Mesothelial cell of epicardium (in vitro differentiated cells): ENCODE results near the gene NOL8. TPM values are rescaled to one million over a fixed set of nuclear protein-coding genes. Genes with fewer than 3 reads are reported as not detected.

Source experiments
- DNase-seq, 2 experiments: peaks; one replicate each; pipeline ENCODE4 v3.0.0; 2021; ENCODE audit warnings: low spot score in 2 of 2; ENCODE audit not compliant: unreplicated experiment in 2 of 2
- H3K27ac Mint-ChIP-seq: 2 replicates; pipeline ENCODE4 v1.8.0; 2021; ENCODE audit warnings: mixed read lengths
- H3K27me3 Mint-ChIP-seq: 2 replicates; pipeline ENCODE4 v1.8.0; 2021; ENCODE audit warnings: low read depth, mixed read lengths
- H3K36me3 Mint-ChIP-seq: 2 replicates; pipeline ENCODE4 v1.8.0; 2021; ENCODE audit warnings: mixed read lengths
- H3K4me1 Mint-ChIP-seq: 2 replicates; pipeline ENCODE4 v1.8.0; 2021; ENCODE audit warnings: mixed read lengths
- H3K4me3 Mint-ChIP-seq: 2 replicates; pipeline ENCODE4 v1.8.0; 2021; ENCODE audit warnings: mild to moderate bottlenecking, moderate library complexity, mixed read lengths
- H3K9me3 Mint-ChIP-seq: 2 replicates; pipeline ENCODE4 v1.8.0; 2021; ENCODE audit warnings: mixed read lengths
- CTCF ChIP-seq: fragments of 200-600 bp; sonication (generic); IDR thresholded peaks from one replicate; pipeline ENCODE4 v1.5.0; 2021; ENCODE audit warnings: antibody characterized with exemption; ENCODE audit not compliant: unreplicated experiment
- total RNA-seq: library from RNA; stranded (reverse); gene quantifications from 3 replicates; pipeline ENCODE4 v1.2.1, GENCODE V29; 2021

Gene NOL8
- total RNA-seq, result 39.0 to 43.4 TPM (median 42.7 TPM) in 3 replicates

DNA sequence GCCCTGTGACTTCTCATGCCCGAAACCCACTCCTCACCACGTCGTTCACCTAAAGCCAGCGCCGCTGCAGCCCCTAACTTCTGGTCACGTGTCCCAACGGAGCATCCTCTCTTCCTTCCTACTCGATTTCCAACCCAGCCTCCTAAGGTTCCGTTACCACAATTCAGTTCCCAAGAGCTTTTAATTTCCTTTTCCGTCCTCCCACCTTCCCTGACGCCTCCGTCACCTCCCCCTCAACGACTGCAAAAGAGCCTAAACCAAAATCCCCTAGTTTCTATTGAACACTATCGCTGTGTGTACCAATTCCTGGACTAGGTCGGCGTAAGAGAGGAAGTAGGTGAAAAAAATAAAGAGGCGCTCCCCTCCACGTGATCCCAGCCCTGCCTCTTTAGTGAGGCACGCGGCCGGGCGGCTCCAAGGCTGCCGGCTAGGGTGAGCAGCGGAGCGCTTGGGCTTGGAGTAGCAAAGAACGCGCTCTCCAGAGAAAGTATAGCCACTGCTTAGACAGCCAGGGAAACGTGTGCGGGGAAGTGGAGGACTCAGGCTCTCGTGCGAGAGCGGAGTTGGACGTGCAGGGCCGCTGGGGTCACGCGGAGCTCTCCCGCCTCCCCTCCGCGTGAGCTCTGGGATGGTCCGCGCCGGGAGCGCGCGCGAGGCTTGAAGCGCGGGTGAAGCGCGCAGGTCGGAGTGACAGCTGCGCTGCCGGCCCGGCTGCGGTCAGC lies at the start of gene NOL8, which contains the start of gene CENPP:
Gene NOL8, minus strand, starts transcription at position 82 of the 722 bp plus-strand sequence. CDS start 1,189 bp downstream, outside the sequence.
Gene CENPP, plus strand, starts transcription at position 685 of the 722 bp plus-strand sequence.
- TF ChIP-seq CTCF, result no peak
- Mint-ChIP-seq H3K27me3 (no peaks in the 10 kb centered on the region), H3K27ac (peak within 1 kb of the TSS; percentile 96), H3K4me3 (peak within 1 kb of the TSS; percentile 91), H3K36me3 (peaks cover 9% of the 10 kb centered on the region), H3K4me1 (peaks cover 33% of the 10 kb centered on the region), H3K9me3 (no peaks in the 10 kb centered on the region)
- DNase-seq, result peak; percentile 67 to 81

DNA sequence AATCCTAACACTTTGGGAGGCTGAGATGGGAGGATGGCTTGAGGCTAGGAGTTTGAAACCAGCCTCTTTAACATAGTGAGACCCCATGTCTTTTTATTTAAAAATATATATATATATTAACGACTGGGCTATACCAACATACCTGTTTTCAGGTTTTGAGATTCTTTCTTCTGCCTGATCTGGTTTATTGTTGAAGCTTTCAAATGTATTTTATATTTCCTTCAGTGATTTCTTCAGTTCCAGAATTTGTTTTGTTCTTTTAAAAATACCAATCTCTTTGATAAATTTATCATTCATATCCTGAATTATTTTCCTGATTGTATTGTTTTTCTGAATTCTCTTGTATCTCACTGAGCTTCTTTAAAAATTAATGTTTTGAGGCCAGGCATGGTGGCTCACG lies 48.0 kb upstream of the NOL8 start:
- no peak for DNase-seq
- H3K27ac Mint-ChIP-seq, result no peak overlapping the region
- peaks cover 2% of the 10 kb centered on the region for H3K4me1 Mint-ChIP-seq
- peaks cover 28% of the 10 kb centered on the region for H3K9me3 Mint-ChIP-seq
- H3K36me3 Mint-ChIP-seq, result peaks cover 20% of the 10 kb centered on the region
- no peaks in the 10 kb centered on the region for H3K27me3 Mint-ChIP-seq
- TF ChIP-seq CTCF, result no peak
- H3K4me3 Mint-ChIP-seq, result no peak overlapping the region

- Mint-ChIP-seq H3K4me1 (no peaks in the 10 kb centered on the region), H3K36me3 (peaks cover 9% of the 10 kb centered on the region), H3K27me3 (no peaks in the 10 kb centered on the region), H3K27ac (no peak overlapping the region), H3K4me3 (no peak overlapping the region), H3K9me3 (peaks cover 19% of the 10 kb centered on the region)
- DNase-seq, result no peak
- TF ChIP-seq CTCF, result no peak
Observed at GRCh38 chr9:92369075-92369474, 43.9 kb upstream of the NOL8 start.

DNA sequence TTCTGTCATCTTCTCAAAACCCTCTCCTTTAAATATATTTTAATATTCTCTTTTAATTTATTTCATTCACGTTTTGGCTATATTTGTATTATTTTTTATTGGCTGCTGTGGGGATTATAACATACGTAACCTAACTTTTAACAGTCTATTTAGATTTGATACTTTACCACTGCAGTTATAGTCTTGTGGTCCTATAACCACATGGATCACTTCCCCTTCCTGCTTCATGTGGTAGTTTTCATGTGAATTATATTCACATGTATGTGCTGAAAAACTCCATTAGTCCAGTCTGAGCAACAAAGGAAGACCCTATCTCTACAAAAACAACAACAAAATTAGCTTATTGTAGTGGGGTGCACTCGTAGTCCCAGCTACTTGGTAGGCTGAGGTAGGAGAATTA lies 34.9 kb upstream of the NOL8 start:
- no peak overlapping the region for H3K27ac Mint-ChIP-seq
- H3K27me3 Mint-ChIP-seq, result no peaks in the 10 kb centered on the region
- H3K4me3 Mint-ChIP-seq, result no peak overlapping the region
- H3K4me1 Mint-ChIP-seq, result peaks cover 10% of the 10 kb centered on the region
- peaks cover 28% of the 10 kb centered on the region for H3K9me3 Mint-ChIP-seq
- H3K36me3 Mint-ChIP-seq, result peaks cover 22% of the 10 kb centered on the region
- no peak for TF ChIP-seq CTCF
- no peak for DNase-seq

DNA sequence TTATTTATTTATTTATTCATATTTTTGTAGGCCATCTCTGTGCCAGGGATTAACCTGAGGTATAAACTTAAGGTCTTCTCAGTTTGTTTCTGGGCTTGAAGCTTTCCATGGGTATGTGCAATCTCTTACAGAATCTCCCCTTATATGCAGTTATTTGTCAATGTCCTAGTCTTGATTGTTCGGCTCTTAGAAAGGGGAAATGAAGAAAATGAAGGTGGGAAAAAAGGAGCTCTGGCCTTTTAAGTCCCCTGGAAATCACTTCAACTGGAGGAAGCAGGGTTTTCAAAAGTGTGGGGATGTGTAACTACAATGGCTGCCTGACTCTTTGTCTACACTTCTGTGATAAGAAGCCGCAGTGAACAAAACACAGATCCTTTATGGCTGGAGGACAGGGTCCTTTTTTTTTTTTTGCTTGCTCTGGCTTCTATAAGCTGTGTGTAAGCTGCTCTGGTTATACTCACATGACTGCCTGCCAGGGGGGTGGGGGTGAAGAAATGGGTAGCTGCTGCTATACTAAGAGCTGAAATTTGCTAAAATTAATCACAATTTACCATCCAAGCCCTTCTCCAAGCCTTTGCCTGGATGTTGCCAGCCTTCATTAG lies 34.3 kb upstream of the NOL8 start:
- Mint-ChIP-seq H3K4me1 (peaks cover 10% of the 10 kb centered on the region), H3K36me3 (peaks cover 26% of the 10 kb centered on the region), H3K4me3 (no peak overlapping the region), H3K27ac (peak overlapping the region; percentile 81), H3K9me3 (peaks cover 30% of the 10 kb centered on the region), H3K27me3 (no peaks in the 10 kb centered on the region)
- DNase-seq, result no peak
- TF ChIP-seq CTCF, result no peak
